Ishikawa (cell line): ENCODE data around the gene CNTNAP2.

ENCODE experiments used
- CEBPB ChIP-seq: IDR thresholded peaks from 2 replicates; pipeline ENCODE4 v1.6.1; 2012
- CREB1 ChIP-seq: IDR thresholded peaks from 2 replicates; pipeline ENCODE4 v1.6.1; 2012; ENCODE audit warnings: low read depth
- EGR1 ChIP-seq: IDR thresholded peaks from 2 replicates; pipeline ENCODE4 v1.6.1; 2012
- EP300 ChIP-seq: IDR thresholded peaks from 2 replicates; pipeline ENCODE4 v1.6.1; 2012; ENCODE audit warnings: borderline replicate concordance
- FOXM1 ChIP-seq: IDR thresholded peaks from 2 replicates; pipeline ENCODE4 v1.6.1; 2012; ENCODE audit warnings: low read depth, borderline replicate concordance
- MAX ChIP-seq: IDR thresholded peaks from 2 replicates; pipeline ENCODE4 v1.6.1; 2012
- NFIC ChIP-seq: IDR thresholded peaks from 2 replicates; pipeline ENCODE4 v1.6.1; 2012
- RAD21 ChIP-seq: IDR thresholded peaks from 2 replicates; pipeline ENCODE4 v1.6.1; 2012; ENCODE audit warnings: low read depth
- REST ChIP-seq: IDR thresholded peaks from 2 replicates; pipeline ENCODE4 v1.6.1; 2012; ENCODE audit warnings: low read depth, mild to moderate bottlenecking
- TAF1 ChIP-seq: IDR thresholded peaks from 2 replicates; pipeline ENCODE4 v1.6.1; 2012; ENCODE audit warnings: low read depth, mild to moderate bottlenecking
- TCF12 ChIP-seq: IDR thresholded peaks from 2 replicates; pipeline ENCODE4 v1.6.1; 2012; ENCODE audit warnings: low read depth
- TEAD4 ChIP-seq: IDR thresholded peaks from 2 replicates; pipeline ENCODE4 v1.6.1; 2012
- USF1 ChIP-seq: IDR thresholded peaks from 2 replicates; pipeline ENCODE4 v1.6.1; 2012
- YY1 ChIP-seq: IDR thresholded peaks from 2 replicates; pipeline ENCODE4 v1.6.1; 2012; ENCODE audit warnings: low read depth
- ZBTB7A ChIP-seq: IDR thresholded peaks from 2 replicates; pipeline ENCODE4 v1.6.1; 2012; ENCODE audit warnings: low read depth

CNTNAP2 gene

GRCh38 chr7:148110097-148110868 lies 1993.7 kb downstream of the CNTNAP2 start:
- TF ChIP-seq EGR1 (no peak), USF1 (no peak), CREB1 (no peak), MAX (no peak), REST (no peak), CEBPB (no peak), EP300 (no peak), ZBTB7A (no peak), NFIC (no peak), TAF1 (no peak), RAD21 (no peak), TCF12 (no peak)

- no peak for TF ChIP-seq RAD21
- TF ChIP-seq REST, result no peak
- no peak for TF ChIP-seq USF1
- TF ChIP-seq MAX, result no peak
- no peak for TF ChIP-seq CEBPB
- no peak for TF ChIP-seq TAF1
- no peak for TF ChIP-seq CREB1
- no peak for TF ChIP-seq EP300
- no peak for TF ChIP-seq YY1
- no peak for TF ChIP-seq TEAD4
- no peak for TF ChIP-seq EGR1
- no peak for TF ChIP-seq NFIC
- no peak for TF ChIP-seq FOXM1
- no peak for TF ChIP-seq TCF12
- no peak for TF ChIP-seq ZBTB7A
These were observed 1998.2 kb downstream of the CNTNAP2 start for GRCh38 chr7:148114804-148115203.

GRCh38 chr7:148115308-148115707 lies 1998.7 kb downstream of the CNTNAP2 start:
- TF ChIP-seq TAF1, result no peak
- no peak for TF ChIP-seq CEBPB
- no peak for TF ChIP-seq FOXM1
- TF ChIP-seq MAX, result no peak
- no peak for TF ChIP-seq TCF12
- no peak for TF ChIP-seq YY1
- TF ChIP-seq EGR1, result no peak
- TF ChIP-seq TEAD4, result no peak
- TF ChIP-seq USF1, result no peak
- no peak for TF ChIP-seq ZBTB7A

GRCh38 chr7:148116195-148116594 lies 1999.6 kb downstream of the CNTNAP2 start:
- TF ChIP-seq EP300 (no peak), TEAD4 (no peak), NFIC (no peak), ZBTB7A (no peak), TCF12 (no peak), FOXM1 (no peak), CEBPB (no peak), YY1 (no peak), MAX (no peak), EGR1 (no peak), TAF1 (no peak), CREB1 (no peak), RAD21 (no peak), REST (no peak), USF1 (no peak)
